HepG2 (cell line): ENCODE results near the gene STOML1. TPM values are rescaled to one million over a fixed set of nuclear protein-coding genes. Genes with fewer than 3 reads are reported as not detected.

Experiments used
- DMTF1 ChIP-seq: sonication (generic); formaldehyde crosslinking; IDR thresholded peaks from 2 replicates; pipeline ENCODE4 v1.4.0; 2020; ENCODE audit warnings: mild to moderate bottlenecking, missing genetic modification reagents
- ELF1 ChIP-seq: sonication (generic); formaldehyde crosslinking; IDR thresholded peaks from 2 replicates; pipeline ENCODE4 v1.4.0; 2020; ENCODE audit warnings: missing genetic modification reagents
- ELF3 ChIP-seq: IDR thresholded peaks from 2 replicates; pipeline ENCODE4 v1.6.1; 2016; ENCODE audit warnings: missing genetic modification reagents, missing compliant biosample characterization
- GTF2F1 ChIP-seq: fragments of 150-350 bp; IDR thresholded peaks from 2 replicates; pipeline ENCODE4 v1.6.1; 2014; ENCODE audit warnings: low read length
- HIVEP1 ChIP-seq: sonication (generic); formaldehyde crosslinking; IDR thresholded peaks from 2 replicates; pipeline ENCODE4 v1.4.0; 2020; ENCODE audit warnings: mild to moderate bottlenecking, missing genetic modification reagents
- HNRNPLL ChIP-seq: fragments of 200-400 bp; formaldehyde crosslinking; IDR thresholded peaks from 2 replicates; pipeline ENCODE4 v1.6.1; 2017; ENCODE audit warnings: mild to moderate bottlenecking, low read depth, low read length; ENCODE audit not compliant: poor library complexity, severe bottlenecking
- KAT7 ChIP-seq: IDR thresholded peaks from 2 replicates; pipeline ENCODE4 v1.6.1; 2018; ENCODE audit warnings: borderline replicate concordance, missing compliant biosample characterization
- MBNL3 ChIP-seq: fragments of 250-450 bp; sonication (Bioruptor Pico); conservative IDR thresholded peaks from 2 replicates; pipeline ENCODE4 v1.8.0; 2022; ENCODE audit warnings: mild to moderate bottlenecking, inconsistent platforms
- MEIS1 ChIP-seq: sonication (generic); formaldehyde crosslinking; IDR thresholded peaks from 2 replicates; pipeline ENCODE4 v1.9.0; 2021; ENCODE audit warnings: mild to moderate bottlenecking, missing genetic modification reagents, moderate library complexity, borderline replicate concordance
- NCOA2 ChIP-seq: sonication (generic); formaldehyde crosslinking; IDR thresholded peaks from 2 replicates; pipeline ENCODE4 v1.8.0; 2022; ENCODE audit warnings: inconsistent platforms
- TBP ChIP-seq: sonication (generic); formaldehyde crosslinking; IDR thresholded peaks from 2 replicates; pipeline ENCODE4 v1.5.0; 2020; ENCODE audit warnings: missing genetic modification reagents
- TFDP1 ChIP-seq: IDR thresholded peaks from 2 replicates; pipeline ENCODE4 v1.6.1; 2016; ENCODE audit warnings: missing compliant biosample characterization, missing genetic modification reagents, borderline replicate concordance
- TGIF2 ChIP-seq: IDR thresholded peaks from 2 replicates; pipeline ENCODE4 v1.6.1; 2016; ENCODE audit warnings: control low read depth, missing compliant biosample characterization
- ZBTB26 ChIP-seq: IDR thresholded peaks from 2 replicates; pipeline ENCODE4 v1.6.1; 2016; ENCODE audit warnings: missing compliant biosample characterization, missing genetic modification reagents, borderline replicate concordance
- ZKSCAN8 ChIP-seq: IDR thresholded peaks from 2 replicates; pipeline ENCODE4 v1.6.1; 2016; ENCODE audit warnings: borderline replicate concordance, missing genetic modification reagents, missing compliant biosample characterization
- ZNF101 ChIP-seq: sonication (generic); formaldehyde crosslinking; IDR thresholded peaks from 2 replicates; pipeline ENCODE4 v1.4.0; 2020; ENCODE audit warnings: mild to moderate bottlenecking, low read depth, missing genetic modification reagents, borderline replicate concordance
- ZNF138 ChIP-seq: sonication (generic); formaldehyde crosslinking; IDR thresholded peaks from 2 replicates; pipeline ENCODE4 v1.5.0; 2020; ENCODE audit warnings: mild to moderate bottlenecking, low read depth, missing genetic modification reagents
- ZNF180 ChIP-seq: sonication (generic); formaldehyde crosslinking; IDR thresholded peaks from 2 replicates; pipeline ENCODE4 v1.4.0; 2020; ENCODE audit warnings: low read depth, missing genetic modification reagents, borderline replicate concordance
- ZNF382 ChIP-seq: sonication (generic); formaldehyde crosslinking; IDR thresholded peaks from 2 replicates; pipeline ENCODE4 v1.5.0; 2020; ENCODE audit warnings: missing genetic modification reagents, mild to moderate bottlenecking, borderline replicate concordance
- ZNF710 ChIP-seq: sonication (generic); formaldehyde crosslinking; IDR thresholded peaks from 2 replicates; pipeline ENCODE4 v1.5.0; 2020; ENCODE audit warnings: mild to moderate bottlenecking, missing genetic modification reagents, borderline replicate concordance
- ZNF720 ChIP-seq: sonication (generic); formaldehyde crosslinking; IDR thresholded peaks from 2 replicates; pipeline ENCODE4 v1.4.0; 2020; ENCODE audit warnings: missing genetic modification reagents
- ZNF768 ChIP-seq: sonication (generic); formaldehyde crosslinking; IDR thresholded peaks from 2 replicates; pipeline ENCODE4 v1.4.0; 2020; ENCODE audit warnings: missing genetic modification reagents
- ZNF816 ChIP-seq: sonication (generic); formaldehyde crosslinking; IDR thresholded peaks from 2 replicates; pipeline ENCODE4 v1.8.0; 2022; ENCODE audit warnings: missing genetic modification reagents, mild to moderate bottlenecking, borderline replicate concordance
- polyA plus RNA-seq, 8 experiments: library from polyadenylated mRNA; depleted of rRNA in 3 of 8; stranded (reverse) in 7 of 8; unstranded in 1 of 8; fragments of >200 nt; fragmentation: Illumina TruSeq in 4 of 8; extraction: Trizol in 4 of 8; gene quantifications; 2 replicates each; pipeline versions ENCODE4 v1.2.1 to v1.2.3, GENCODE V29; 2011 to 2016; ENCODE audit warnings: low read depth in 4 of 8, missing spikeins in 1 of 8, mixed read lengths in 1 of 8; ENCODE audit not compliant: insufficient read depth in 1 of 8
- total RNA-seq, 5 experiments: library from RNA; depleted of rRNA; stranded (reverse); fragments of >200 nt; fragmentation: Illumina TruSeq; extraction: Trizol; gene quantifications; 2 replicates each; pipeline ENCODE4 v1.2.3, GENCODE V29; 2016; ENCODE audit warnings: low read depth in 1 of 5

STOML1 gene
- total and polyA plus RNA-seq, 2 of the 13 experiments (the other 11 are each of a cell fraction or from before 2014, with no cell fraction given), result 3.5 to 3.7 TPM

GRCh38 chr15:73991726-73992593 lies at the start of gene STOML1 (continued):
- peak; percentile 88; the same call in 1 of the 2 replicates for TF ChIP-seq TFDP1 (CRISPR knock-in tag)
- peak; percentile 97 for TF ChIP-seq TGIF2 (CRISPR knock-in tag)
- no peak for TF ChIP-seq ZNF720 (CRISPR knock-in tag)
- no peak for TF ChIP-seq DMTF1
- TF ChIP-seq ZBTB26 (CRISPR knock-in tag), result no peak
- TF ChIP-seq ZNF138, result no peak
- TF ChIP-seq TBP (CRISPR knock-in tag), result no peak
- peak; percentile 86 for TF ChIP-seq ELF3
- TF ChIP-seq HIVEP1 (CRISPR knock-in tag), result no peak
- peak; percentile 28; the same call in 1 of the 2 replicates for TF ChIP-seq NCOA2 (CRISPR knock-in tag)
- no peak for TF ChIP-seq ZNF180 (CRISPR knock-in tag)
- peak; percentile 74 for TF ChIP-seq HNRNPLL
- TF ChIP-seq ZNF816, result no peak
- no peak for TF ChIP-seq ZKSCAN8 (CRISPR knock-in tag)
- TF ChIP-seq ZNF101, result no peak
- no peak for TF ChIP-seq ZNF710 (CRISPR knock-in tag)
- no peak for TF ChIP-seq MBNL3 (CRISPR knock-in tag)
- no peak for TF ChIP-seq ZNF382 (CRISPR knock-in tag)
- peak; percentile 54; the same call in 1 of the 2 replicates for TF ChIP-seq KAT7
- peak; percentile 58; the same call in 1 of the 2 replicates for TF ChIP-seq ZNF768 (CRISPR knock-in tag)
- TF ChIP-seq ELF1 (CRISPR knock-in tag), result peak; percentile 67
- 0 out of 2 replicates have a peak, but pooled peaks have one; percentile 24 for TF ChIP-seq MEIS1
- TF ChIP-seq GTF2F1, result no peak
